ENCODE measurements around the gene RELN. TPM values are rescaled to one million over a fixed set of nuclear protein-coding genes. Genes with fewer than 3 reads are reported as not detected.

RELN gene
- total RNA-seq, 1 donor from 2014 or later: 17.5 TPM

- Mint-ChIP-seq H3K36me3 (no peaks in the 10 kb centered on the region), H3K4me3 (no peak overlapping the region), H3K9me3 (no peaks in the 10 kb centered on the region), H3K27me3 (peaks cover 6% of the 10 kb centered on the region), H3K27ac (no peak overlapping the region), H3K4me1 (ENCODE audit: unreplicated experiment) (no peaks in the 10 kb centered on the region)
- no peak for DNase-seq (ENCODE audit: extremely low spot score, unreplicated experiment)
- TF ChIP-seq CTCF (conservative IDR thresholded peaks at IDR 0.05): no peak
These were observed 185.8 kb downstream of the RELN start for GRCh38 chr7:103803631-103804030.

GRCh38 chr7:103799298-103799697, 190.2 kb downstream of the RELN start:
- Mint-ChIP-seq H3K4me1 (ENCODE audit: unreplicated experiment) (no peaks in the 10 kb centered on the region), H3K4me3 (no peak overlapping the region), H3K36me3 (no peaks in the 10 kb centered on the region), H3K9me3 (no peaks in the 10 kb centered on the region), H3K27me3 (peaks cover 5% of the 10 kb centered on the region), H3K27ac (no peak overlapping the region)
- DNase-seq (ENCODE audit: extremely low spot score, unreplicated experiment): no peak
- TF ChIP-seq CTCF (conservative IDR thresholded peaks at IDR 0.05): no peak

GRCh38 chr7:103797647-103798307, 191.7 kb downstream of the RELN start:
- Mint-ChIP-seq H3K9me3 (no peaks in the 10 kb centered on the region), H3K4me3 (peak overlapping the region; percentile 23), H3K36me3 (no peaks in the 10 kb centered on the region), H3K27me3 (peaks cover 5% of the 10 kb centered on the region), H3K4me1 (ENCODE audit: unreplicated experiment) (no peaks in the 10 kb centered on the region), H3K27ac (no peak overlapping the region)
- no peak for TF ChIP-seq CTCF (conservative IDR thresholded peaks at IDR 0.05)
- DNase-seq (ENCODE audit: extremely low spot score, unreplicated experiment): no peak

GRCh38 chr7:103796327-103796962, 193.0 kb downstream of the RELN start:
- TF ChIP-seq CTCF (conservative IDR thresholded peaks at IDR 0.05): no peak

GRCh38 chr7:103795787-103796186, 193.7 kb downstream of the RELN start:
- H3K4me1 Mint-ChIP-seq (ENCODE audit: unreplicated experiment): no peaks in the 10 kb centered on the region
- TF ChIP-seq CTCF (conservative IDR thresholded peaks at IDR 0.05): no peak

More at GRCh38 chr7:103796327-103796962, 193.0 kb downstream of the RELN start:
- no peak for DNase-seq (ENCODE audit: extremely low spot score, unreplicated experiment)
- H3K4me1 Mint-ChIP-seq (ENCODE audit: unreplicated experiment): no peaks in the 10 kb centered on the region
- H3K9me3 Mint-ChIP-seq: peaks cover under 1% of the 10 kb centered on the region
- H3K4me3 Mint-ChIP-seq: no peak overlapping the region
- no peak overlapping the region for H3K27ac Mint-ChIP-seq
- peaks cover 5% of the 10 kb centered on the region for H3K27me3 Mint-ChIP-seq
- H3K36me3 Mint-ChIP-seq: no peaks in the 10 kb centered on the region

More at GRCh38 chr7:103795787-103796186, 193.7 kb downstream of the RELN start:
- Mint-ChIP-seq H3K27me3 (peaks cover 5% of the 10 kb centered on the region), H3K27ac (no peak overlapping the region), H3K36me3 (no peaks in the 10 kb centered on the region), H3K4me3 (no peak overlapping the region), H3K9me3 (peaks cover 5% of the 10 kb centered on the region)
- DNase-seq (ENCODE audit: extremely low spot score, unreplicated experiment): no peak

All from type B pancreatic cell (in vitro differentiated cells).